ENCODE results near the gene SCN2B.

The SCN2B gene

DNA sequence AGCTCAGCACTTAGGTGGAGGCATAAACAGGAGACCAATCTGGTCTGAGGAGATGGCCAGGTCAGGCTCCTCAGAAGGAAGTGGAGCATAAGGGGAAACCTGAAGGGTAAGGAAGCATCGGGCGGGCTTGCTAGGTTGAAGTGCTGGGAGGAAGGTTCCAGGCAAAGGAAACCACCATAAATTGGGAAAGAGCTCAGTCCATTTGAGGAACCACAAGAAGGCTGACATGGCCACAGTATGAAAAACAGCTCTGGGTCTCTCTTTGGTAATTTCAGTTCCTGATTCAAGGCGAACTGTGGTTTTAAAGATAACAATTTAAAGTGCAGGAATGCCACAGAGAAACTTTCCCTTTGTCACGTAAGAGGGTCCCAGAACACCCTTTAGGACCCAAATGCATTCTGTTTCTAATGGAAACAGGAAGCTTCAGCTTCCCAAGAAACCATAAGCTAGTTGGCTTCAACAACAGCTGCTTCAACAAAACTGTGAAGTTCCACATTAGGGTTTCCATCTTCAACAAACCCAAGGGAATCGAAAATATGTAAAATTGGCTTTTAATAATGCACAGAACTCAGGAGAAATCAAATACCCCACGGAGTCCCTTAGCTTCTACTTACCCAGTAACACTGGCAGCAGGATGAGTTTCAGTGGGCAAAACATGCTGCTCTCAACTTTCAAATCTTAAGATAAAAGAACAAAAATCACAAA lies 37.9 kb upstream of the SCN2B start:
- TF ChIP-seq, protein P1, sequence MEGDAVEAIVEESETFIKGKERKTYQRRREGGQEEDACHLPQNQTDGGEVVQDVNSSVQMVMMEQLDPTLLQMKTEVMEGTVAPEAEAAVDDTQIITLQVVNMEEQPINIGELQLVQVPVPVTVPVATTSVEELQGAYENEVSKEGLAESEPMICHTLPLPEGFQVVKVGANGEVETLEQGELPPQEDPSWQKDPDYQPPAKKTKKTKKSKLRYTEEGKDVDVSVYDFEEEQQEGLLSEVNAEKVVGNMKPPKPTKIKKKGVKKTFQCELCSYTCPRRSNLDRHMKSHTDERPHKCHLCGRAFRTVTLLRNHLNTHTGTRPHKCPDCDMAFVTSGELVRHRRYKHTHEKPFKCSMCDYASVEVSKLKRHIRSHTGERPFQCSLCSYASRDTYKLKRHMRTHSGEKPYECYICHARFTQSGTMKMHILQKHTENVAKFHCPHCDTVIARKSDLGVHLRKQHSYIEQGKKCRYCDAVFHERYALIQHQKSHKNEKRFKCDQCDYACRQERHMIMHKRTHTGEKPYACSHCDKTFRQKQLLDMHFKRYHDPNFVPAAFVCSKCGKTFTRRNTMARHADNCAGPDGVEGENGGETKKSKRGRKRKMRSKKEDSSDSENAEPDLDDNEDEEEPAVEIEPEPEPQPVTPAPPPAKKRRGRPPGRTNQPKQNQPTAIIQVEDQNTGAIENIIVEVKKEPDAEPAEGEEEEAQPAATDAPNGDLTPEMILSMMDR (IDR thresholded peaks at IDR 0.05; ENCODE audit: low read depth, low read length, missing control alignments): no peak
- no peak for DNase-seq (ENCODE audit: low read depth)
- in situ Hi-C loops (cut with HindIII; ENCODE audit: low sequenced_read_pairs): no loop called here
- no peak overlapping the region for H3K4me3 ChIP-seq (ENCODE audit: low read depth, low read length)

DNA sequence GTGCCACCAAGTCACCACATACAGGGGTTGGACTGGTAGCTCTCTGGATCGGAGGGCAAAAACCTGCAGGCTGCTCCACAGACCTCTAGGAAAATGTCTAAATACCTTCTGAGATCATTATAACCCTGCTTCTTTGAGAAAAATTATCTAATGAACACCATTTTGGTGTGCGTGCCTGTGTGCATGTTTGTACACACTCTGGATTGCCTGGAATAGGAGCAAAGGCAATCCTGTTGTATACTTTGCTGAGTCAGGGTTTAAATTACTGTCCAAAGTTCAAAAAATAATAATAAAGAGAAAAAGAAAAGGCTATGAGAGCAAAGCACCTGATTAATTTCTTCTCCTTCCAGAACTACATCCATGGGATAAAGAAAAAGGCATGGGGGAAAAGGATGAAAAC lies 37.3 kb upstream of the SCN2B start:
- in situ Hi-C loops (cut with HindIII; ENCODE audit: low sequenced_read_pairs): no loop called here
- TF ChIP-seq, protein P1 (IDR thresholded peaks at IDR 0.05; ENCODE audit: low read depth, low read length, missing control alignments): no peak
- H3K4me3 ChIP-seq (ENCODE audit: low read depth, low read length): no peak overlapping the region
- no peak for DNase-seq (ENCODE audit: low read depth)

DNA sequence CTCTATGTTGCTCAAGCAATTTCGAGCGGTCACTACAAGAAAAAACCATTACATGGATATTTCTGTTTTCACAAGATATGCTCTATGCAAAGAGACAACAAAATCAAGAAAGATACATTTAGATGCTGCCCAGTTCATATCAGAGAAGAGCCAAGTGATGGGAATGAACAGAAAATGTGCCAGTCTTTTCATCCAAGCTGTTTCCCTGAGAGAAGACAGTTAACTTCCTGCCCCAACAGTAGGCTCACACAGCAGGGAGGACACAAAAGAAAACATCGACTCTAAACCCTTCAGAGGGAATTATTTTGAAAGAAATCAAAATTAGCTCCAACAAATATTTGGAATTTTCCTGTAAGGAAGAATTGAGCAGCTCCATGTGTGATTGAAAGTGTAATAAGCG lies 36.8 kb upstream of the SCN2B start:
- no peak overlapping the region for H3K4me3 ChIP-seq (ENCODE audit: low read depth, low read length)
- TF ChIP-seq, protein P1 (IDR thresholded peaks at IDR 0.05; ENCODE audit: low read depth, low read length, missing control alignments): no peak
- in situ Hi-C loops (cut with HindIII; ENCODE audit: low sequenced_read_pairs): no loop called here
- no peak for DNase-seq (ENCODE audit: low read depth)

DNA sequence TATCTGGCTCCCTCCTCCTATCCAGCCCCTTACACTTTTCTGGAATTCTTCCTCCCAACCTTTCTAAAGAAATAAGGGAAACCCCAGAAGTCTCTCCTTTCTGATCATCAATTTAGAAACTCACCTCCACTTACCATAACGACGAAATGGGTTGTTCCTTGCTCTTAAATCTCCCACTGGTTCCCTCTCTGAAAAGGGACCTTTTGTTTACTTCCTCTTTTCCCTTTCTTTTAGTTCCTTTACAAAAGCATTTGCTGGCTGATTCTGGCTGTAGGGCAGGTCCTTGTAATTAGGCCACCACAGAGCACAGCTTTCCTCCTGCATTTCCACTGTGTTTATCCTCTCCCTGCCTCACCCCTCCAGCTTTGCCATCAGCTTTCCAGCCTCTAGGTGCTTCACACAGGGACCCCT lies 36.3 kb upstream of the SCN2B start:
- H3K4me3 ChIP-seq (ENCODE audit: low read depth, low read length): no peak overlapping the region
- no peak for DNase-seq (ENCODE audit: low read depth)
- TF ChIP-seq, protein P1 (IDR thresholded peaks at IDR 0.05; ENCODE audit: low read depth, low read length, missing control alignments): no peak
- in situ Hi-C loops (cut with HindIII; ENCODE audit: low sequenced_read_pairs): no loop called here

DNA sequence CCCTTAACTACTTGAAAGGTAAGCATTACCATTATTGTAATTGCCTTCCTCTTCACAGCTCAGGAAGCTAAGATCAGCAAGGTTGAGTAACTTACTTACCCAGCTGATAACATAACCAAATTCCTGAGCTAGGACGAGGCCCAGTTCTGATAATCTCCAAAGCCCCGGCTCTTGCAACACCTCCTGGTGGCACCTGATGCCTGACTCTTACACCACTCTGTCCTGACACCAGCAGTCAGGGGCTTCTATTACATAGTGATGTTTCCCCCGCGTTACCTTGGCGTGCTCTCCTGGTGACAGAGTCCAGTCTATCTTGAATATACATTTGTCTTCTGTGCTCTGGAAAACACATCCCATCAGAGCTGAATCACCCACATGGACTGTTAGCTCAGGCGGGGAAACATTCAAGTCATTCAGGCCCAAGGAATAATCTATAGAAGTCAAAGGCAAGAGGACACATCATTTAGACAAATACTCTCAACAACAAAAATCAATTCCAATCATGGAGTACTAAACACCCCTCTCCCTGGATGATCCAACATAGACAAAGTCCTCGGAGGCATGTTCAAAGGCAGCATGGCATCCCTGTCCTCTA lies 35.8 kb upstream of the SCN2B start:
- no peak for DNase-seq (ENCODE audit: low read depth)
- no peak overlapping the region for H3K4me3 ChIP-seq (ENCODE audit: low read depth, low read length)
- TF ChIP-seq, protein P1 (IDR thresholded peaks at IDR 0.05; ENCODE audit: low read depth, low read length, missing control alignments): no peak
- in situ Hi-C loops (cut with HindIII; ENCODE audit: low sequenced_read_pairs): no loop called here

DNA sequence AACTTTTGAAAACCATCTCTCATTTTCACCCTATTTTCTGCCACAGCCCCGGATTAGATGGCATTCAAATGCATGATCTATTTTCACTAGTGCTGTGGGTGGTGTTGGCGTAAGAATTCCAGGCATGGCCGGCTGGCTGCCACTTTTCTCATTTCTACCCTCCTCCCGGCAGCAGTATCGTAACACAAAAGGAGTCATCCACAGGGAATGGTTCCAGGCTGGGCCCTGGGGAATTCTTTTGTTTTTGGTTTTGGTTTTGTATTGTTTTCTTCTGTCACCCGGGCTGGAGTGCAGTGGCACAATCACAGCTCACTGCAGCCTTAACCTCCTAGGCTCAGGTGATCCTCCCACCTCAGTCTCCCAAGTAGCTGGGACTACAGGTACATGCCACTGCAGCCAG lies 34.6 kb upstream of the SCN2B start:
- no peak overlapping the region for H3K4me3 ChIP-seq (ENCODE audit: low read depth, low read length)
- TF ChIP-seq, protein P1 (IDR thresholded peaks at IDR 0.05; ENCODE audit: low read depth, low read length, missing control alignments): no peak
- in situ Hi-C loops (cut with HindIII; ENCODE audit: low sequenced_read_pairs): no loop called here
- DNase-seq (ENCODE audit: low read depth): no peak

Measured in astrocyte of the cerebellum (primary cell).